Renal cortex interstitium (tissue), 11 donors: ENCODE measurements around the gene ALS2. TPM values are rescaled to one million over a fixed set of nuclear protein-coding genes. Genes with fewer than 3 reads are reported as not detected.

Experiments
- DNase-seq, 11 donors: peaks; one replicate each; pipeline ENCODE4 v3.0.0-alpha.2; 2013; ENCODE audit warnings: low read depth in 9 of 11, low spot score in 4 of 11; ENCODE audit errors: extremely low read depth in 1 of 11
- polyA plus RNA-seq, 3 donors: library from polyadenylated mRNA; unstranded; fragments of 120-200 nt; gene quantifications; one replicate each; pipeline ENCODE4 v1.2.1, GENCODE V29; 2013; ENCODE audit not compliant: insufficient read length in 3 of 3

ALS2 gene
- polyA plus RNA-seq, 3 donors = 28.6 to 30.4 (median 29.0) TPM

DNA sequence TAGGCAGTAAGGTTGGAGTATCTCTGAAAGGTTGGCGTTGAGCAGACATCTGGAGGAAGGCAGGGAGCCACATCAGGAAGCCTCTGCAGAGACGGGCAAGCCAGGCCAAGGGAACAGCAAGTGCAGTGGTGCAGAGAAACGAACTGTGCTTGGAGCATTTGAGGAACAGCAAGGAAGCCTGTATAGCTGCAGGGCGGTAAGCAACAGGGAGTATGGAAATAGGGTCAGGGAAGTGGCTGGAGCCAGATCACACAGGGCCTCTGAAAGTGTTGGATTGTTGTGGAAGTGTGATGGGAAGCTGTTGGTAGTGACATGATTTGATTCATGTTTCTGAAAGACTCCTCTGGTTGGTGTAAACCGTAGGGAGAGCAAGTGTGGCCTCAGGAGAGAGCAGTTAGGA, 124.0 kb downstream of the ALS2 start:
- DNase-seq = no peak

DNA sequence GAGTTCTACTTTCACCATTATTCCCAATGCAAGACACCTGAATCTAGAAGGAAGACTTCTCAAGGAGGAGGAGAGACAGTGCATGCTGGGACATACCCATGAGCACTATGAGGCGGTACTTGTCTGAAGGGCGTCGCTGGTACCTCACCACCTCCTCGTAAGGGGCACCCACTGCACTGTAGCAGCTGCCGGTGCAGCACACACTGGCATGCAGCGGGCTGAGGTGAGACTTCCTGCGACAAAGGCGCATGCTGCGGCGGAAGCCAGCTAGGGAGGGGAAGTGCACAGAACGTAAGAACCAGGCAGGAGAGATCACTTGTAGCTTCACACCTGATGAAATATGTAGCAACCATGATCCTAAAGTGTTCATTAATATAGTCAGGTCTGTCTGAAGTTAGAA, 124.6 kb downstream of the ALS2 start:
- DNase-seq = no peak

DNA sequence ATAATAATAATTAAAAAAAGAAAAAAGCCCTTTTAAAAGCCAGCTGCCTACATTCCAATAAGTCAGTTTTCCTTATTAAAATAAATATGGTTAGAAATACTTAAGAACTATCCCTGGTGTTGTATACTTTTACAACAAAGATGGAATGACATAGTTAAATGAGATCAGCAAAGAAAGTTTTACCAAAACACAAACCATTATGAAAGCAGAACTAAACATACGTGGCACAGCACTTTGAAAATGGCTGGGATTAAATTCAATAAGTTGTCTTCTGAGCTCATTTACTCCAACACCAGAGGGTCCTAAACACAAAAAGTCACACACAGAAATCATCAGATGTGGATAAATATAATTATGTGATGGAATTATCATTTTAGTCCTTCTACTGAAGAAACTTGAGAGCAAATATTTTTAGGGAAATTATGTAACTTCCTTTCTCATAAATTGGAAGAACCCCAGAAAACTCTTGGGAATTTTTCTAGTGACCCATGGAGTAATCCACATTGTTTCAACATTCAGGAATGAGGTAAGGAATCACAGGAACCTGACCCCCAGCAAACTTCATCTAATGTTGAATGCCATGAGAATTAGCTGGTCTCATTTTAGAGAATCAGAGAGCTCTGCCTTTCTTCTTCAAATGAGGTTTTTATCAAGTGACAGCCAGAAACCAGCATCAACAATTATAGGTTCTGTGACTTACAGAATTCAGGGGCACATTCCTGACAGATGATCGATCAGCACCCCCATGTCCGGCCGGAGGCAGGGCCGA, 125.9 kb downstream of the ALS2 start:
- no peak for DNase-seq

DNA sequence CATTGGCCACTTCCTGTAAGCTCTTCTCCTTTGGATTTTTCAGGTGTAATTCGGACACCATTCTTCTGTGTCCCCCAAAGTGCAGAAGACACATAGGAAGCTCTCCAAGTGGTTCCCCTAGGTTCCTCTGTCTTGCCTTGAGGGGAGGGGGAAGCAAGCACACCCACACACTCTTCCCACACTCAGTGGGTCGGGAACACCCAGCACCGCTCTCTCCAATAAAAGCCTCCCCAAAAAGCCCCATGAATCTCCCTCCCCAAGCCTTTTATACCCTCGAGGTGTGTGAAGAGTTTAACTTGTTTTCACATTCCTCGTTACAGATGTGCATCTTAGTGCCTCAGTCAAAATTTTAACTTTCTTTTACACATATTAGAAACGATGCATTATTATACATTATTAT, 127.5 kb downstream of the ALS2 start:
- no peak for DNase-seq

Other genes with a start within 250 kb of the ALS2 start
- gene TMEM237, start 137.4 kb downstream of the ALS2 start, polyA plus RNA-seq = 10 to 100 TPM; 48.9 to 64.4 (median 50.6) TPM
- under 1 TPM; 0.09 to 0.41 (median 0.28) TPM for gene MPP4, start 82.3 kb downstream of the ALS2 start, polyA plus RNA-seq
- 1 to 10 TPM; 1.2 to 1.7 (median 1.3) TPM for gene CDK15, start 25.6 kb upstream of the ALS2 start, polyA plus RNA-seq